Brain microvascular endothelial cell (primary cell): ENCODE data around the gene MORN2.
A peak's percentile ranks its signal among the peaks of the same experiment; 100 is the strongest.

Source experiments
- DNase-seq: peaks from one replicate; pipeline ENCODE4 v3.0.0-alpha.2; 2020
- H3K27ac ChIP-seq: fragments of 250-450 bp; sonication (Bioruptor Pico); 2 replicates; pipeline ENCODE4 v1.5.1; 2020; ENCODE audit warnings: mild to moderate bottlenecking, moderate library complexity
- H3K27me3 ChIP-seq: fragments of 250-450 bp; sonication (Bioruptor Pico); replicated peaks from 2 replicates; pipeline ENCODE4 v1.5.1; 2020; ENCODE audit warnings: mild to moderate bottlenecking
- H3K36me3 ChIP-seq: fragments of 250-450 bp; sonication (Bioruptor Pico); replicated peaks from 2 replicates; pipeline ENCODE4 v1.5.1; 2020; ENCODE audit warnings: mild to moderate bottlenecking
- H3K4me3 ChIP-seq: 2 replicates; pipeline ENCODE4 v1.5.1; 2011; ENCODE audit warnings: low read depth, mild to moderate bottlenecking, control low read depth, low read length, moderate library complexity
- in situ Hi-C: cut with HindIII; loops from 2 replicates; pipeline ENCODE4 v1.10.0; 2017; ENCODE audit warnings: low sequenced_read_pairs, low pct_ligation_motif_present
- TF ChIP-seq, protein P1 (sequence below): IDR thresholded peaks from 2 replicates; pipeline ENCODE4 v1.5.1; 2011; ENCODE audit warnings: low read depth, mild to moderate bottlenecking, moderate library complexity, low read length, control low read depth, inconsistent platforms; ENCODE audit errors: missing control alignments

MORN2 gene

DNA sequence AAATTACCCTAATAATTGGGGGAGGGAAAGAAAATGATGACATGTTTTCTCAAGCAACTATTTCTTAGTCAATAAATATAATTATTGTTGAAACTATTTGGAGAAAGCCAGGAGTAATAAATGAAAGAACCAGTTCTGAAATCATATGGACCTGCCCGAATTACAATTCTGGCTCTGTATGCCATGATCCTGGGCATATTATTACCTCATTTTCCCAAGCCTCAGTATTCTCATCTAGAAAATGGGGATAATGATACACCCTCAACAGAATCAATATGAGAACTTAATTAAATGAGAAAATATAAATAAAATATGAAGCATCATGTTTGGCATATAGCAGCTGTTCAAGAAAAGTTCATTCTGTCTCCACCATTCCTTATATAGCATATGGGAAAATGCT lies 36.8 kb downstream of the MORN2 start:
- H3K27ac ChIP-seq, result no peak overlapping the region
- no peaks in the 10 kb centered on the region for H3K27me3 ChIP-seq
- in situ Hi-C loops, result no loop called here
- H3K4me3 ChIP-seq, result no peak overlapping the region
- TF ChIP-seq, protein P1, sequence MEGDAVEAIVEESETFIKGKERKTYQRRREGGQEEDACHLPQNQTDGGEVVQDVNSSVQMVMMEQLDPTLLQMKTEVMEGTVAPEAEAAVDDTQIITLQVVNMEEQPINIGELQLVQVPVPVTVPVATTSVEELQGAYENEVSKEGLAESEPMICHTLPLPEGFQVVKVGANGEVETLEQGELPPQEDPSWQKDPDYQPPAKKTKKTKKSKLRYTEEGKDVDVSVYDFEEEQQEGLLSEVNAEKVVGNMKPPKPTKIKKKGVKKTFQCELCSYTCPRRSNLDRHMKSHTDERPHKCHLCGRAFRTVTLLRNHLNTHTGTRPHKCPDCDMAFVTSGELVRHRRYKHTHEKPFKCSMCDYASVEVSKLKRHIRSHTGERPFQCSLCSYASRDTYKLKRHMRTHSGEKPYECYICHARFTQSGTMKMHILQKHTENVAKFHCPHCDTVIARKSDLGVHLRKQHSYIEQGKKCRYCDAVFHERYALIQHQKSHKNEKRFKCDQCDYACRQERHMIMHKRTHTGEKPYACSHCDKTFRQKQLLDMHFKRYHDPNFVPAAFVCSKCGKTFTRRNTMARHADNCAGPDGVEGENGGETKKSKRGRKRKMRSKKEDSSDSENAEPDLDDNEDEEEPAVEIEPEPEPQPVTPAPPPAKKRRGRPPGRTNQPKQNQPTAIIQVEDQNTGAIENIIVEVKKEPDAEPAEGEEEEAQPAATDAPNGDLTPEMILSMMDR, result no peak
- H3K36me3 ChIP-seq, result no peaks in the 10 kb centered on the region
- no peak for DNase-seq

- in situ Hi-C loops, result no loop called here
- TF ChIP-seq, protein P1, result no peak
These were observed 46.6 kb downstream of the MORN2 start for GRCh38 chr2:38922389-38922788.

GRCh38 chr2:38922902-38923301 lies 47.1 kb downstream of the MORN2 start:
- no peak for DNase-seq
- Histone ChIP-seq H3K4me3 (no peak overlapping the region), H3K36me3 (no peaks in the 10 kb centered on the region), H3K27me3 (no peaks in the 10 kb centered on the region), H3K27ac (no peak overlapping the region)
- in situ Hi-C loops, result no loop called here
- TF ChIP-seq, protein P1, result no peak

More at GRCh38 chr2:38922389-38922788, 46.6 kb downstream of the MORN2 start:
- no peak for DNase-seq
- no peaks in the 10 kb centered on the region for H3K36me3 ChIP-seq
- H3K27ac ChIP-seq, result no peak overlapping the region
- H3K4me3 ChIP-seq, result no peak overlapping the region
- H3K27me3 ChIP-seq, result no peaks in the 10 kb centered on the region

DNA sequence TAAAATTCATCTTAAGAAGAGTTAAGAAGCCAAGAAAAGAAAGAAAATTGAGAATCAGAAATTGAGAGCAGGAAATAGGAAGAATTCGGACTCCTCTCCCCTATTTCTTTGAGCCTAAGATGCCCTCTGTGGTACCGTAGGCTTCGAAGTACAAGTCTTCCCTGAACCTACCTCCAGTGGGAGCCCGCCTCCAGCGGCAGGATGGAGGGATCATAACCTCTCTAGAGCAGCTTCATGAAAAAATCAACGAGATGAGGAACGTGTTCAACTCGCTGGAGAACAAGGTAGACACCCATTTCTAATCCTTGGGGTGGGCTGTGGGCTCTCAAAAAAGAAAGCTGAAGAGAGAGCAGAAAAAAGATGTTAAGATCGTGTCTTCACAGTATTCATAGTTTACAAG lies 50.2 kb downstream of the MORN2 start:
- no peak for DNase-seq
- no peaks in the 10 kb centered on the region for H3K36me3 ChIP-seq
- H3K27ac ChIP-seq, result no peak overlapping the region
- no peaks in the 10 kb centered on the region for H3K27me3 ChIP-seq
- TF ChIP-seq, protein P1, result peak; percentile 24
- no peak overlapping the region for H3K4me3 ChIP-seq
- in situ Hi-C loops, result no loop called here

DNA sequence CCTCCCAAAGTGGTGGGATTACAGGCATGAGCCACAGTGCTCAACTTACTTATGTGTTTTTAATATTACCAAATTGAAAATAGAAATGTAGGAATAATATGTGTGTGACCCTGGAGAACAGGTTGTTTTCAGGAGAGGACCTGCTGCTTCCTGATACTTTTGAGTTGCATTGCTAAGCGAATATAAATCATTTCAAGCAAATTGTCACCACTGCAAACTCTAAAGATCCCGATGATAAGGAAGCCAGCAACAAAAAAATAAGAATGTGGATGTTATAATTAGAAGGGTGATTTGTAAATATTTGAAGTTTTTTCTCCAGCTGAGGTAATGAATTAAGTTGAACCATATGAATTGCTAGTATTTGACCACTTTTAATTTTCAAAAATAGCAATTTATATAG lies 54.8 kb downstream of the MORN2 start:
- no peak for DNase-seq
- H3K36me3 ChIP-seq, result no peaks in the 10 kb centered on the region
- TF ChIP-seq, protein P1, result no peak
- in situ Hi-C loops, result no loop called here
- H3K4me3 ChIP-seq, result no peak overlapping the region
- H3K27ac ChIP-seq, result no peak overlapping the region
- H3K27me3 ChIP-seq, result no peaks in the 10 kb centered on the region
